ENCODE results near the gene DCP2.

Gene DCP2

DNA sequence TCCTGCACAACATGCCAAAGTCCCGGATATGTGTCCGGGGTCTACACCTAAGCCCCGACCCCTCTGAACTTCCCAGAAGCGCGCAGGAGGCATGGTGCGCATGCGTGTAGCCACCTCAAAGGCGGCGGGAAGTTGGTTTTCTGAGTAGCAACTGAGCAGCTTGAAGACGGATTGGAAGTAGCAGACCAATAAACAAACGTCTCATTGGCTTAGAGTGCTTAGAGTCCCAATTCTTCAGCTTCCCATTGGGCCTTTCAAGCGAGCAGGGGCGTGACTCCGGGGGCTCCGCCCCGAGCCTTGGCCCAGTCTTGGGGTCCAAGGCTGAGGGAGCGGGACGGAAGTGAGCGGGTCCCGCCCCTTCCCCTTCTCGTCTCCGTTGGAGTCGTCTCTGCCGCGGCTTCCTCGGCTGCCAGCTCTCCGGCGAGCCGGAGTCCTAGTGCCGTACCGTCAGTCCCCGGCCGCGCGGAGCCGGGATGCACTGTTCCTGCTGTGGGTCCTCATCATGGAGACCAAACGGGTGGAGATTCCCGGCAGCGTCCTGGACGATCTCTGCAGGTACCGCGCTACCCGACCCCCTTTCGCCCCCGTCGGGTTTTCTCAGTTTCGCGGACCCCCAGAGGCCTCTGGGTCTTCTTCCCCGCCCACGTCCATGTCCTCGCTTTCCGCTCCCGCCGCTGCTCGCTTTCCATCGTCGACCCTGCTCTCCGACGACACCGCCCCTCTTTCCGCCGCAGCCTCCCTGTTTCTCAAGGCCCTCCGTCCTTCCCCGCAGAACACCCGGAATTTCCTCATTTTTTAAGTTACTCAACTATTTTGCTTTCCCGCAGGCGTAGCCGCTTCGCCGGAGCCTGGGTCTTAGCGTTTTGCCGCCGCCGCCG is at the start of gene DCP2:
DCP2 (plus strand) TSS at position 367 of the 878 bp plus-strand sequence; CDS start at position 503, 136 bp downstream.
- peaks cover 17% of the 10 kb centered on the region for H3K36me3 Mint-ChIP-seq (ENCODE audit: insufficient read depth)
- H3K4me1 Mint-ChIP-seq, result peaks cover 42% of the 10 kb centered on the region

DNA sequence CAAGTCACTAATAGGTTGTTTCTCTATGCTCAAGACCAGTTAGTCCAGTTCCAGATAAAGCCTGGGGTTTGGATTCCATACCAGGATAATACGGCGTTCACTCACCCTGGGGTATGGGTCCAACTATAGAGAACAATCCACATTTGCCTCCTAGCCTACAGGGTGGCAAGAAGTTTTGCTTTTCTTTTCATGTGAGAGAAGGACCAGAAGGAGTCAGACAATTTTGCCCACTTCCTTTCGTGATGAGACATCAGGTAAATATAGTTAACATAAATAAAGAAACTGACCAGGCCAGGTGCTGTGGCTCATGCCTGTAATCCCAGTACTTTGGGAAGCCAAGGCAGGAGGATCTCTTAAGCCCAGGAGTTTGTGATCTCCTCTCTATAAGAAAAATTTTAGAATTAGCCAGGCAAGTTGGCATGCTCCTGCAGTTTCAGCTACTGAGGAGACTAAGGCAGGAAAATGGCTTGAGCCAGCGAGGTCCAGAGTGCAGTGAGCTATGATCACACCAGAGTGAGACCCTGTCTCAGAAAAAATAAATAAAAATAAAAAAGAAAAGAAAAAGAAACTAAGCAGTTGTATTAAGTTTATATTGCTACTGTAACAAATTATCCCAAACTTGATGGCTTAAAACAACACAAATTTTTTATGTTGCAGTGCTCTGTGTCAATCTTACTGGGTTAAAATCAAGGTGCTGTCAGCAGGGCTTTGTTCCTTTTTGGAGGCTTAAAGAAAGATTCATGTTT is 47.1 kb upstream of the DCP2 start:
- DNase-seq (ENCODE audit: low spot score in 2 of 2) (no peak), ATAC-seq (replicated peaks; ENCODE audit: extremely low read depth, poor library complexity, severe bottlenecking) (peak; percentile 75)
- Mint-ChIP-seq H3K27ac (ENCODE audit: low read depth) (peak overlapping the region; percentile 91), H3K27me3 (no peaks in the 10 kb centered on the region), H3K36me3 (ENCODE audit: insufficient read depth) (no peaks in the 10 kb centered on the region), H3K4me1 (peaks cover 42% of the 10 kb centered on the region), H3K4me3 (peak overlapping the region; percentile 60), H3K9me3 (no peaks in the 10 kb centered on the region)

More for the DNA sequence above, at the start of gene DCP2:
- no peaks in the 10 kb centered on the region for H3K9me3 Mint-ChIP-seq
- DNase-seq (ENCODE audit: low spot score in 2 of 2) (peak; percentile 88 to 95), ATAC-seq (replicated peaks; ENCODE audit: extremely low read depth, poor library complexity, severe bottlenecking) (peak; percentile 98)
- H3K27me3 Mint-ChIP-seq, result no peaks in the 10 kb centered on the region
- peak within 1 kb of the TSS; percentile 97 for H3K27ac Mint-ChIP-seq (ENCODE audit: low read depth)
- H3K4me3 Mint-ChIP-seq, result peak within 1 kb of the TSS; percentile 97

DNA sequence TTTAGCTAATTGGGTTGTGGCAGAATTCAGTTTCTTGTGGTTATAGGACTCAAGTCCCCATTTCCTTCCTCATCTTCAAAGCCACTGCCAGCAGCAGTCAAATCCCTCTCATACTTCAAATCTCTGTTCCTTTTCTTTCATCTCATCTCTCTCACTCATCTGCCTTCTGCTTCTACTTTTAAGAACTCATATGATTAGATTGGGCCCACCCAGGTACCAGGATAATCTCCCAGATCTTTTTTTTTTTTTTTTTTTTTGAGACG is 46.6 kb upstream of the DCP2 start:
- H3K4me1 Mint-ChIP-seq, result peaks cover 42% of the 10 kb centered on the region

DNA sequence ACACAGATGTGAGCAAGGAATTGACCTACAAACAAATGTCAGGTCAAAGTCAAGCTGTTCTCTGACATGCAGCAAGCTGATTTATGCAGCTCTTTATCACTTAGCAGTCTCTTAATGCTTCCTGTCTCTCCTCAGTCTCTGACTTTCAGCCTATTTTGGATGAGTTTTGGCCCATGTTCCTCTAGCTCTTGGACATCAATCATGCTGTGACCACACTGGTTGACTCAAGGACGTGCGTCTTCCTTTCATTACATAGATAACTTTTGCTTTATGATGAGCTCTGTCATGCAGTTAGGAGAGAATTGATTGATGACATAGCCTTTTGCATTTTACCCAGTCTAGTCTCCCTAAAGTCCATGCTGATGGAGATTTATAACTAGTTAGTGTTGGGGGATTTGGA is 45.1 kb upstream of the DCP2 start:
- H3K4me1 Mint-ChIP-seq, result peaks cover 42% of the 10 kb centered on the region
- DNase-seq (ENCODE audit: low spot score in 2 of 2) (no peak), ATAC-seq (replicated peaks; ENCODE audit: extremely low read depth, poor library complexity, severe bottlenecking) (no peak)
- no peaks in the 10 kb centered on the region for H3K27me3 Mint-ChIP-seq
- peak overlapping the region; percentile 0 for H3K27ac Mint-ChIP-seq (ENCODE audit: low read depth)
- H3K4me3 Mint-ChIP-seq, result no peak overlapping the region
- no peaks in the 10 kb centered on the region for H3K9me3 Mint-ChIP-seq
- no peaks in the 10 kb centered on the region for H3K36me3 Mint-ChIP-seq (ENCODE audit: insufficient read depth)

More for the DNA sequence above, 46.6 kb upstream of the DCP2 start:
- DNase-seq (ENCODE audit: low spot score in 2 of 2) (no peak), ATAC-seq (replicated peaks; ENCODE audit: extremely low read depth, poor library complexity, severe bottlenecking) (peak; percentile 73)
- Mint-ChIP-seq H3K36me3 (ENCODE audit: insufficient read depth) (no peaks in the 10 kb centered on the region), H3K4me3 (peak overlapping the region; percentile 60), H3K9me3 (no peaks in the 10 kb centered on the region), H3K27me3 (no peaks in the 10 kb centered on the region), H3K27ac (ENCODE audit: low read depth) (peak overlapping the region; percentile 91)

DNA sequence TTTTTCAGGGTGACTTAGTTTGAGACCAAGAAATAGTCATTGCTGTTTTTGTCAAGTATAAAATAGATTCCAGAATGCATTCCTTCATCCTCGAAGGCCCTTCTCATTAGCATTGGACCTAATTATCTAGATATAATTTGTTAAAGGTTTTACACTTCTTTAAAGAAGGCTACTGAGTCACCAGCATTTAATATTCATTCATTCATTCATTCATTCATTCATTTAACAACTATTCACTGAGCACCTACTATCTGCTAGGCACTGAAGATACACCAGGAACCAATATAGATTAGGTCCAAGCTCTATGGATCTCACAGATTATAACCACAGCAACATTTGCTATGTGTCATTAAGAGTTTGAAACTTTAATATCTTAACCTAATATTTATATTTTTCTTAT is 43.5 kb upstream of the DCP2 start:
- Mint-ChIP-seq H3K9me3 (no peaks in the 10 kb centered on the region), H3K4me1 (peaks cover 42% of the 10 kb centered on the region), H3K36me3 (ENCODE audit: insufficient read depth) (no peaks in the 10 kb centered on the region), H3K27ac (ENCODE audit: low read depth) (no peak overlapping the region), H3K4me3 (no peak overlapping the region), H3K27me3 (no peaks in the 10 kb centered on the region)
- ATAC-seq (replicated peaks; ENCODE audit: extremely low read depth, poor library complexity, severe bottlenecking) (no peak), DNase-seq (ENCODE audit: low spot score in 2 of 2) (no peak)

DNA sequence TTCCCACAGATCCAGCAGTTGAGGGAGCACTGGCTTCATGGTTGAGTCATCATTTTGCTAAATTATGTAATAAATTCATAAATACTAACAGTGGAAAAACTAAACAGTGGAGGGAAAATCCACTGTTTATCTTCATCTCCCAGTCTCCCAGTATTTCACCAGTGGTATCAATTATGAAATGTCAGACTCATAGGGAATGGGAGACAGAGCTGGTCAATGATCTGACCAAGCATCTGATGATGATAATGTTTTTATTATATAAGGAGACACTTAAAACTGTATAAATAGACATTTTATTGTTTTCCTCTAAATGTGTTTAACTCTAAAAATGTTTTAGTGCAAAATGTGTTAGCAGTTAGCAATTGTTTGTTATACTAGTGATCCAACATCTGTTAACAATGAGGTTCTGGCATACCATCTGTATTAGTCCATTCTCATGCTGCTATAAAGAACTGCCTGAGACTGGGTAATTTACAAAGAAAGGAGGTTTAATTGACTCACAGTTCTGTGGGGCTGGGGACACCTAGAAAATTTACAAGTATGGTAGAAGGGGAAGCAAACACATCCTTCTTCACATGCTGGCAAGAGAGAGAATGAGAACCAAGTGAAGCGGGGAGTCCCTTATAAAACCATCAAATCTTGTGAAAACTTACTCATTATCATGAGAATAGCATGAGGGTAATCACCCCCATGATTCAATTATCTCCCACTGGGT is 42.8 kb upstream of the DCP2 start:
- ATAC-seq (replicated peaks; ENCODE audit: extremely low read depth, poor library complexity, severe bottlenecking) (no peak), DNase-seq (ENCODE audit: low spot score in 2 of 2) (no peak)
- no peaks in the 10 kb centered on the region for H3K9me3 Mint-ChIP-seq
- H3K4me3 Mint-ChIP-seq, result no peak overlapping the region
- no peak overlapping the region for H3K27ac Mint-ChIP-seq (ENCODE audit: low read depth)
- peaks cover 35% of the 10 kb centered on the region for H3K4me1 Mint-ChIP-seq
- no peaks in the 10 kb centered on the region for H3K36me3 Mint-ChIP-seq (ENCODE audit: insufficient read depth)
- H3K27me3 Mint-ChIP-seq, result no peaks in the 10 kb centered on the region

DNA sequence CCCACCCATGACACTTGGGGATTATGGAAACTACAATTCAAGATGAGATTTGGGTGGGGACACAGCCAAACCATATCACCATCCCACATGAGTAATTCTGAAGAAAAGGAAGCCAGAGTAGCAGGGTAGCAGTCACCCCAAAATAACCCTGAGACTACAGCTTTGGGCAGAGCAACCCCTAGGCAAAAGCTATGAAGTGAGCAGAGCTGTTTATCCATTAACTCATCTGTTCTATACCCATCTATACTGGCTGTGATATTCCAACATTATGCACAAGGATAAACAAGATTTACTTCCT is 42.3 kb upstream of the DCP2 start:
- no peaks in the 10 kb centered on the region for H3K36me3 Mint-ChIP-seq (ENCODE audit: insufficient read depth)
- no peak for ATAC-seq (replicated peaks; ENCODE audit: extremely low read depth, poor library complexity, severe bottlenecking)
- H3K4me3 Mint-ChIP-seq, result no peak overlapping the region

DNA sequence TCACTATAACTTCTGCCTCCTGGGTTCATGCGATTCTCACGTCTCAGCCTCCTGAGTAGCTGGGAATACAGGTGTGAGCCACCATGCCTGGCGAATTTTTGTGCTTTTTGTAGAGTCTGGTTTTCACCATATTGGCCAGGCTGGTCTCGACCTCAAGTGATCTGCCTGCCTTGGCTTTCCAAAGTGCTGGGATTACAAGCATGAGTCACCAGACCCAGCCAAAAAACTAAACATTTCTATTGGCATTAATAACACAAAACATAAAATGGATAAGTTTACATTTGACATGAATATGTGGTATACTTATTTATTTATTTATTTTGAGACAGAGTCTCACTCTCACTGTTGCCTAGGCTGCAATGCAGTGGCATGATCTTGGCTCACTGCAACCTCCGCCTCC is 40.9 kb upstream of the DCP2 start:
- ATAC-seq (replicated peaks; ENCODE audit: extremely low read depth, poor library complexity, severe bottlenecking), result no peak
- peaks cover 16% of the 10 kb centered on the region for H3K4me1 Mint-ChIP-seq
- no peak overlapping the region for H3K4me3 Mint-ChIP-seq
- no peaks in the 10 kb centered on the region for H3K36me3 Mint-ChIP-seq (ENCODE audit: insufficient read depth)
- no peaks in the 10 kb centered on the region for H3K9me3 Mint-ChIP-seq
- no peak overlapping the region for H3K27ac Mint-ChIP-seq (ENCODE audit: low read depth)
- no peak for DNase-seq (ENCODE audit: low spot score in 2 of 2)
- H3K27me3 Mint-ChIP-seq, result no peaks in the 10 kb centered on the region

More for the DNA sequence above, 42.3 kb upstream of the DCP2 start:
- H3K9me3 Mint-ChIP-seq, result no peaks in the 10 kb centered on the region
- no peak for DNase-seq (ENCODE audit: low spot score in 2 of 2)
- no peaks in the 10 kb centered on the region for H3K27me3 Mint-ChIP-seq
- H3K27ac Mint-ChIP-seq (ENCODE audit: low read depth), result no peak overlapping the region
- peaks cover 30% of the 10 kb centered on the region for H3K4me1 Mint-ChIP-seq

DNA sequence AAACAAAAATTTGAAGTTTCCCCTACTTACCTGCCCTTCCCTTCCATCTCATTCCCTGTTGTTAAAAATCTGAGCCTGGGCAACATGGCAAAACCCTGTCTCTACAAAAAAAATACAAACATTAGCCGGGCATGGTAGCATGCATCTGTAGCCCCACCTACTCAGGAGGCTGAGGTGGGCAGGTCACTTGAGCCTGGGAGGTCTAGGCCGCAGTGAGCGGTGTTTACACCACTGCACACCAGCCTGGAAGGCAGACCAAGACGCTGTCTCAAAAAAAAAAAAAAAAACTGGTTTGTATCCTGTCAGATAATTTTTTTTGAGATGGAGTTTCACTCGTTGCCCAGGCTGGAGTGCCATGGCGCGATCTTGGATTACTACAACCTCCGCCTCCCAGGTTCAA is 38.3 kb upstream of the DCP2 start:
- peaks cover 5% of the 10 kb centered on the region for H3K4me1 Mint-ChIP-seq
- no peaks in the 10 kb centered on the region for H3K36me3 Mint-ChIP-seq (ENCODE audit: insufficient read depth)
- ATAC-seq (replicated peaks; ENCODE audit: extremely low read depth, poor library complexity, severe bottlenecking) (no peak), DNase-seq (ENCODE audit: low spot score in 2 of 2) (no peak)
- H3K4me3 Mint-ChIP-seq, result no peak overlapping the region
- peaks cover 7% of the 10 kb centered on the region for H3K27me3 Mint-ChIP-seq
- no peak overlapping the region for H3K27ac Mint-ChIP-seq (ENCODE audit: low read depth)
- no peaks in the 10 kb centered on the region for H3K9me3 Mint-ChIP-seq

DNA sequence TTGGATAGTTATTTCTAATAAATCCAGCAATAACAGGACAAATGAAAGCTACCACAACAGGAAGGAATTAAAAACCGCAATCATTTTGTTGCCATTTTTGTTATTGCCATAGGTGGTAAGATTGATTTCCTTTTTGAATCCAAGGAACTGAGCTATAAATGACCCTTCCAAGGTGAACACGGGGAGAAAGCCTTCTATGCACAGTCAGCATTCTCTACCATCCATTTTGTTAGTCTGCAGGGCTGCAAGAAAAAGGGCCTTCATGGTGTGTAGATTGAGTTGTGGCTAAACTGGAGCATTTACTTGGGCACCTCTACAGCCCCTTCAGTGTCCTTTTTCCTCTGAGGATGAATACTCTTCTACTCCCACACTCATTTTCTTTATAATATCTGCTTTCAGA is 35.9 kb upstream of the DCP2 start:
- peaks cover 7% of the 10 kb centered on the region for H3K27me3 Mint-ChIP-seq
- no peak for DNase-seq (ENCODE audit: low spot score in 2 of 2)

DNA sequence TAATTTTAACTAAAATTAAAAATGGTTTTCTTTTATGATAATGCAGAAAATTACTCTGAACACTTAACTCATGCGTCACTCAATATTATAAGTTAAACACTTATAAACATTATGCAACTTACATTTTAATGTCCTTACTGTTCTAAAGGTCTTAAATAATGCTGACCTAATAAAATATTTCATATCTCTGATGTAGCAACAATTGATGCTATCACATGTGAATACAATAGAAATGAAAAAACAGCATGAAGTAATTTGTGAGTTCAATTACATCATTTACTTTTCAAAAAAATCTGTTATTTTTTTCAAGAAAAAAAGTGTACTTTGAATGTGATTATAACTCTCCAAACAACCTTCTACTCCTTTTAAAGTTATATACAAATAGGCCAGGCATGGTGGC is 28.1 kb upstream of the DCP2 start:
- Mint-ChIP-seq H3K27me3 (peaks cover 8% of the 10 kb centered on the region), H3K9me3 (no peaks in the 10 kb centered on the region), H3K27ac (ENCODE audit: low read depth) (no peak overlapping the region), H3K36me3 (ENCODE audit: insufficient read depth) (no peaks in the 10 kb centered on the region), H3K4me1 (no peaks in the 10 kb centered on the region), H3K4me3 (no peak overlapping the region)
- ATAC-seq (replicated peaks; ENCODE audit: extremely low read depth, poor library complexity, severe bottlenecking), result no peak
- no peak for DNase-seq (ENCODE audit: low spot score in 2 of 2)

More for the DNA sequence above, 35.9 kb upstream of the DCP2 start:
- no peak overlapping the region for H3K27ac Mint-ChIP-seq (ENCODE audit: low read depth)
- H3K9me3 Mint-ChIP-seq, result no peaks in the 10 kb centered on the region
- no peaks in the 10 kb centered on the region for H3K4me1 Mint-ChIP-seq
- no peaks in the 10 kb centered on the region for H3K36me3 Mint-ChIP-seq (ENCODE audit: insufficient read depth)
- no peak overlapping the region for H3K4me3 Mint-ChIP-seq
- no peak for ATAC-seq (replicated peaks; ENCODE audit: extremely low read depth, poor library complexity, severe bottlenecking)

DNA sequence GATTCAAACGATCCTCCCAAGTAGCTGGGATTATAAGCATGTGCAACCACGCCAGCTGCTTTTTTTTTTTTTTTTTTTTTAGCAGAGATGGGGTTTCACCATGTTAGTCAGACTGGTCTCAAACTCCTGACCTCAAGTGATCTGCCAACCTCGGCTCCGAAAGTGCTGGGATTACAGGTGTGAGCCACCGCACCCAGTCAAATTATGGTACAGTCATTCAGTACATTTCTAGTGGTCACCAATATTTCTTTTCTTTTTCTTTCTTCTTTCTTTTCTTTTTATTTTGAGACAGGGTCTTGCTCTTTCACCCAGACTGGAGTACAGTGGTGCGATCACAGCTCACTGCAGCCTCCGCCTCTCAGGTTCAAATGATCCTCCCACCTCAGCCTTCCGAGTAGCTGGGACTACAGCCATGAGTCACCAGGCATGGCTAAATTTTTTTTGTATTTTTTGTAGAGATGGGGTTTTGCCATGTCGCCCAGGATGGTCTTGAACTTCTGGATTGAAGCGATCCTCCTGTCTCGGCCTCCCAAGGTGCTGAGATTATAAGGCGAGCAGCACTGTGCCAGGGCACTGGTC is 25.4 kb upstream of the DCP2 start:
- DNase-seq (ENCODE audit: low spot score in 2 of 2), result no peak
- H3K27ac Mint-ChIP-seq (ENCODE audit: low read depth), result no peak overlapping the region
- H3K9me3 Mint-ChIP-seq, result no peaks in the 10 kb centered on the region
- ATAC-seq (replicated peaks; ENCODE audit: extremely low read depth, poor library complexity, severe bottlenecking), result no peak
- H3K4me3 Mint-ChIP-seq, result no peak overlapping the region
- no peaks in the 10 kb centered on the region for H3K36me3 Mint-ChIP-seq (ENCODE audit: insufficient read depth)
- H3K27me3 Mint-ChIP-seq, result peaks cover 8% of the 10 kb centered on the region
- H3K4me1 Mint-ChIP-seq, result no peaks in the 10 kb centered on the region
